Measurements from ENCODE around the gene PARP15.
"Not testable (repeated sequence)": the region's sequence is repeated elsewhere in the genome, so short reads cannot be mapped to it uniquely, and the experiment has no call there.

The PARP15 gene

DNA sequence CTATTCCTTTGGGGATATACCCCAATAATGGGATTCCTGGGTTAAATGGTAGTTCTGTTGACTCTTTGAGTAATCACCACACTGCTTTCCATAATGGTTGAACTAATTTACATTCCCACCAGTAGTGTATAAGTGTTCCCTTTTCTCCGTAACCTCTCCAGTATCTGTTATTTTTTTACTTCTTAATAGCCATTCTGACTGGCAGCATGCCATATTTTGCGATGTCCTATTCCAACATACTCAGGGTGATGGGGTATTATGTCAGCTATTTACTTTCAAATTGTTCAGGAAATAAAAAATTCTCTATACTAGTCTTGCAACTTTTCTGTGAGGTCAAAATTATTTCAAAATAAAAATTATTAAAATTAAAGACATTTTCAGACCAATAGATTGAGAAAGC lies 94.1 kb downstream of the PARP15 start:
- DNase-seq: no peak

DNA sequence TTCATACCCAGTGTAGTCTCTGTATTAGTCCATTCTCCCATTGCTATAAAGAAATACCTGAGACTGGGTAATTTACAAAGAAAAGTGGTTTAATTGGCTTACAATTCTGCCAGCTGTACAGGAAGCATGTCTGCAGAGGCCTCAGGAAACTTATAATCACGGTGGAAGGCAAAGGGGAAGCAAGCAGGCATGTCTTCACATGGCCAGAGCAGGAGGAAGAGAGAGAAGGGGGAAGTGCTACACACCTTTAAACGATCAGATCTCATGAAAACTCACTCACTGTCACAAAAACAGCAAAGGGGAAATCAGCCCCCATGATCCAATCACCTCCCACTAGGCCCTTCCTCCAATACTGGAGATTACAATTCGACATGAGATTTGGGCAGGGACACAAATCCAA lies 96.9 kb downstream of the PARP15 start:
- DNase-seq: no peak

DNA sequence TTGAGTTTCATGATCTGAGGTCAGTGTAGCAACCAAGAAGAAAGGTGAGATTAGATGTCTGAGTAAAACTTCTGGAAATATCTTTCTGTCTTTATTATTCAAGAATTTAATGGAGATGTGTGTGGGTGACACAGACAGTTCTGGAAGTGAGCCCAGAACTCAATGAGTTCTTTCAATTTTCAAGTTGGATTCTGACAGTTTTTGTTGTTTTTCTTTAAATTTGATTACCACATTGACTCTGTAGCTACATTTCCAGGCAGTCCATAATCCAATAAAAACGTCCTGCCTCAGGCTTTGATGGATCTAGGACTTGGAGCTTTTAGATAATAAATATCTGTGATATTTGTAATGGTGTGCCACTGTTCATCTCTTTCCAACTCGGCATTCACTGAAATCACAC lies 99.3 kb downstream of the PARP15 start:
- DNase-seq: no peak

DNA sequence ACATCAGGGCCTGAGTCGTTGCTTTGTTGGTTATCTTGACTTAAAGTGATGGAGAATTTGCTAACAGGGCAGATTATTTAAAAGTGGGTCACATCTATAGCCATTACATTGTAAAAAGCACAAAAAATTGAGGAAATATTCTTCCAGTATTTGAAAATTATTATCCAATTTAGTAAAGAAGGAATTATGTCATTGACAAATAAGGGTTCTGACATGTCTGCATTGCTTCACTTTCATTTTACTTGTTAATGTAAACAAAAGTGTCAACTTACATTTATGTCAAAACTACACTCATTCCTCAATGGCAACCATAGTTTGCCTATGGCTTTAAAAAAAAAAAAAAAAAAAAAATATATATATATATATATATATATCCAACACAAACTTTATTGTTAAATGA lies 99.8 kb downstream of the PARP15 start:
- DNase-seq: no peak

DNA sequence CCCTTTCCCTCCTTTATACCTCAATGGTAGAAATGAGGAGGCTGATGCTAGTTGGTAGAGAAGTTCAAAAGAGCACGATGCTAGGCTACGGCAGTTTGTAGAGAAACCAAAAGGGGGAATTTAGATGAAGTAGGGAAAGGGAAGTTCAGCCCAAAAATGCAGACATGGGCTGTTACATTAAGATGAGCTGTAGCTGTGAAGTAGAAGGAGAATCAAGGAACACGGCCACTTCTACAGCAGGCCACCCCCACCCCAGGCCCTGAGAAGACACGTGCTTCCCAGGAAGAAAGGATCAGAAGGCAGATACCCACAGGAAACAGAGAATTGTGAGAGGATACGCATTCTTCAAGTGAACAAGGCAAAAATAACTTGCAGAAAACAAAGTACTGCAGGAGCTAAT lies 101.1 kb downstream of the PARP15 start:
- DNase-seq: peak in 1 of 2 donors; percentile 20

DNA sequence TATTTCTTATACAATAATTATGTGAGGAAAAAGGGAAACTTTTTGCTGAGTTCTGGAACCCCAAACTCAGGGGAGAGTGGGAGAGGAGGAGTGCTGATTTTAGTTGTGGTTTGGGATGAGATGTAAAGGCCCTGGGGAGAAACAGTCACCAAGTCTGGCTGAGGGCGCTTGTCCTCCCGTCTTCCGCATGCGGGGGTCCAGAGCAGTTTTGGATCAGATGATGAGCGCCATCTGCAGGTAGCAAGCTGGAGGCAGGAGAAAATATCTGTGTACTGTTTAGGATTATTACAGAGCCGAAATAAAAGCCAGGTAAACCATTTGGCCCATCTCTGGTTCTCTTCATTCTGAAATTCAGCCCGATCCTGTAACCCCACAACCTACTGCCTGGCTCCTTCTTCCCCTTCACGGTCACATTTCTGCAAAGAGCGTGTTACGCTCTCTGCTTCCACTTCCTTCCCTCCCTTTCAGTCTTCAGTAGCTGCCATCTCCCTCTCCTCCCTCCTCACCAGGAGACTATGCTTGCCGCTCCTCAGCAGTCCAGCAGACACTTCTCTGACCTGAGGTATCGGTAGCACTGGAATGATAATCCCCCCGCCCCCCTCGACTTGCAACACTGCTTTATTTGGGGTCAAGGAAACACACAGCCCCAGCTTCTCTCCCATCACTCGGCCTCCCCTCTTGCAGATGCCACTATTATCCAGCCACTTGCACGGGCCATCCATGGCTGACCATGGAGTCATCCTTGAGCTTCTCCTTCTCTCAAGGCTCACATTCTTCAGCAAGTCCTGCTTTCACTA lies 101.8 kb downstream of the PARP15 start:
- peak; percentile 68 to 72 for DNase-seq

DNA sequence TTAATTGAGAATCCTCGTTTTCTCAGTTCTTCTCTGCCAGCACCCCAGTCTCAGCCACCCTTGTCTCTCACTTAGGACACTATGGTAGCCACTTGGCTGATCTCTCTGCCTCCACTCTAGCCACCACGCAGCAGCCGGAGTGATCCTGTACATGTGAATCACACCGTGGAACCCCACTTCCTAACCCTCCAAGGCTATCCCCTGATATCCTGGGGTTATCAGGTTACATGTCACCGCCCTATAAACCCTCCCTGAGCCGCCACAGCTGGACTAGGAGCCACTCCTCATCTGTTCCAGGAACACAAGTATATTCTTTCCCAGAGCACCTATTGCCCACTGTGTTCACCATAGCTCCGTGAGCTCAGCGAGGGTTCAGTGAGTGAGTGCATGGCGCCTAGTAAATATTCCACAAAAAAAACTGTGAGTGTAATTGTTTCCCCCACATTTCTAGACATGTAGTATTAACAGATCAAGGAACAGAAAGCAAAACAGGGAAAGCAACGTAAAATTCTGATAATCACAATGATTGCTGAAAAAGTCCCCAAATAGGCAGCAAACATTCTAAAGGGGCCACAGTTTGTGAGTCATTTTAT lies 102.5 kb downstream of the PARP15 start:
- peak in 1 of 2 donors; percentile 34 for DNase-seq

DNA sequence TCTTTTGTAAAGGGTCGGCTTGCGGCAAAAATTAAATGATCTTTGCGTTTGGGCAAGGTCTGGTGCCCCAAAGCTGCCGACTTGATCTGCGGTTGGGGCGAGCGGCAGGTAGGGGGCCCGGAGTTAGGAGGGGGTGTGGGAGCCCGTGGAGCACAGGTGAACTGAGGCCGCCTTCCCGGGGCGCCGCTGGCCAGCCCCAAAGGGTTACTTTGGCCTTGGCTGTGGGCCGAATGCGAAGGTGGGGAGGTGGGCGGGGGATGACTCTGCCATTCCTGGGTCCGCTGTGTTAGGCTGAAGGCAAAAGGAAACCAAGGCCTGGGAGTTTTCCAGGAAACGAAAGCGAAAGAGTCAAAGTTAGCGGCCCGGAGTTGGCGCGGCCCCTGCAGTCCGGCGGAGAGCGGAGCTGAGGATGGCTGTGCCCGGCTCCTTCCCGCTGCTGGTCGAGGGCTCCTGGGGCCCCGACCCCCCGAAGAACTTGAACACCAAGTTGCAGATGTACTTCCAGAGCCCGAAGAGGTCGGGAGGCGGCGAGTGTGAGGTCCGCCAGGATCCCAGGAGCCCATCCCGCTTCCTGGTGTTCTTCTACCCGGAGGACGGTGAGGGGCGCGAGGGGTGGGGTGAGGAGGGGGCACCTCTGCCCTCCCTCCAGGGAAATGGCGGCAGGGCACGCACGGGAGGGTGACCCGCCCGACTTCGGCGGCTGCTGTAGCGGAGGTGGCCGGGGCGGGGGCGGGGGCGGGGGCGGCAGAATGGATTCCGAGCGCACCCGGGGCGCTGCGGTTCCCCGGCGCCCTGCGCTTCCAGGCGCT lies 103.2 kb downstream of the PARP15 start, which contains the start of gene PARP14:
Gene PARP14 (plus strand): TSS at position 365 of the 809 bp plus-strand sequence. CDS start 45 bp downstream, at position 410.
- DNase-seq: peak; percentile 2 to 25

DNA sequence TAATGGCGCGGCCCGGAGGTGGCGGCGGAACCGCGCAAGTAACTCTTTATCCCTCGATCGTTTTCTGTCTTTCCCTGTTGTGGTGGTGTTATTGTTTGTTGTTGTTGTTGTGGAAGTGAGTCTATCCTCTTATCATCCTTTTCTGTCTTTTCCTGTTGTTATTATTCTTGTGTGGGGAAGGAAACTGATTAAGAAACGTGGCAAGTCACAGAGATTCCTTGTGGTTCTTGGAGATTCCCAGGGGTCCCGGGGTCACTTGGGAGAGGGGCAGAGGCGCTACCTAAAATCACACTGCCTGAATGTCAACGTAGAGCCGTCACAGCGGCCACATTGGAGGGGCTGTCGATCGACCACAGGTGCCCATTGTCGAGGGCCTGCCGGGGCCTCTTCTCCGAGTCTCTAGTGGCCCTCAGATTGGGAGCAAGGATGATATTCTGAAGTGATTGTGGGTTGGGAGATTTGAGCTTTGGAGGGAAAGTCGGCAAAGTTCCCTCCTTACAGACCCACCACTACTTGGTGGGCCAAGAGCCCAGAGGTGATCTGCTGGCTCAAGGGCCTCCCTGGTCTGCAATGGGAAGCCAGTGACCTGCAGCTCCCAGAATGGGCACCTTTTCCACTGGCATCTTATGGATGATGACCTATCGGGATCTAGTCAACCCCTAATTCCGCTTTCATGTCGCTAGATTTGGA lies 104.0 kb downstream of the PARP15 start:
- DNase-seq: no peak

DNA sequence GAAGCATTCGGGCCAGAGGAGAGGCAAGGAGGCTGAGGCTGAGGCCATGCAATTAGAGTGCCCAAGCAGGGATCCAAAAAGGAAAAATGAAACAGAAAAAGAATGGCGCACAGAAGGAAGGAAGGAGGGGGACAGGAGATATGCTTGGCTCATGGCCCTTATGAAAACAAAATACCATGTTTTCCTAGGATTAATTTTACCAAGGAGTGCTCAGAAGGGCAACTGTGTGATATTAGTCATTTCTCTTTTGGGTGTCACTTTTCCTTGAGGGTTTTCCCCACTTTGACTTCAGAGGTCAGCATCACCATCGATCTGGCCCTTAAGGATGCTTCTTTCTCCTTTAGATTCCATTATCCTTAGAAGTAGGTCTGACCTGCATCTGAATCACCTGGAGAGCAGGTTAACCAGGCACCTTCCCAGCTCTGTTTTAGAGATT lies 104.5 kb downstream of the PARP15 start:
- no peak for DNase-seq

DNA sequence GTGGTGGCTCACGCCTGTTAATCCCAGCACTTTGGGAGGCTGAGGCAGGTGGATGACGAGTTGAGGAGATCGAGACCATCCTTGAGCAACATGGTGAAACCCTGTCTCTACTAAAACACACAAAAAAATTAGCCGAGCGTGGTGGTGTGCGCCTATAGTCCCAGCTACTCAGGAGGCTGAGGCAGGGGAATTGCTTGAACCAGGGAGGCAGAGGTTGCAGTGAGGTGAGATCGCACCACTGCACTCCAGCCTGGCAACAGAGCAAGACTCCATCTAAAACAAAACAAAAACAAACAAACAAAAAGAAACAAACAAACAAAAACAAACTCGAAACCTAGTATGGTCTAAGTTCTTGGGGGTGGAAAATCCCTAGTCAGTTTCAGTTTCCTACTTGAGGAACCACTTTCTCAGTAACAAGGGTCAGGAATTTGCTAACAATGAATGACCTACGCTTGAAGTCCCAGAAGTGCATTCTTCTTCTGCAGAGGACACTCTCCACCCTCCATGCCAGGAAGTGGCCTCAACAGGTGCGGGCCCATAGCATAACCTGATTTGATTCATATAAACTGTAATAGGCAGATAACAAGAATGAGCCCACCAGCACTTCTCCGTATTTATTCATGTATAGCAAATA lies 105.4 kb downstream of the PARP15 start:
- not testable (repeated sequence) for DNase-seq

DNA sequence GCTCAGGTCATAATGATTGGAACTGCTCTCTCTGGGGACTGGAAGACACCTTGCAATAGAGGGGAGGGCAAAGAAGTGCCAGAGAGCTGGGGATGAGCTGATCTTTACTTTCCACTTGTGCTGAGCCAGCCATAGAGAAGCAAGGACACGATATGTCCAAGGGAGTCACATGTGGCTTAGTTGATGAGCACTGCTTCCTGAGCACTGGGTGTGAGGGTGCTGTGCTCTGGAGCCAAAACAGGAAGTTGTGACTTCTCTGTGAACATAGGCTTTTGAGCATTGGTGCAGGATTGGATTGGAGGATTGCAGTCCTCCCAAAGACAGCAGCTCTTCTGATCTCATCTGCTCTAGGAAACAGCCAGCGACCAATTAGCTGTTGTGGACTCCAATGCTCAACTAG lies 109.8 kb downstream of the PARP15 start:
- DNase-seq: no peak

Data from hippocampal formation (tissue), 2 donors.